HepG2 (cell line): ENCODE data around the gene WNK4. TPM values are rescaled to one million over a fixed set of nuclear protein-coding genes. Genes with fewer than 3 reads are reported as not detected.

Source experiments
- ARID3A ChIP-seq: IDR thresholded peaks from 2 replicates; pipeline ENCODE4 v1.6.1; 2012; ENCODE audit warnings: low read depth, low read length, improper control_type of control experiment
- ARID5B ChIP-seq: IDR thresholded peaks from 2 replicates; pipeline ENCODE4 v1.4.0; 2020; ENCODE audit warnings: mild to moderate bottlenecking, missing genetic modification reagents
- CHD4 ChIP-seq: fragments of 200-600 bp; sonication (generic); IDR thresholded peaks from 2 replicates; pipeline ENCODE4 v1.7.0; 2017; ENCODE audit warnings: mild to moderate bottlenecking, low read length, borderline replicate concordance
- ELF4 ChIP-seq: sonication (generic); formaldehyde crosslinking; IDR thresholded peaks from 2 replicates; pipeline ENCODE4 v1.5.0; 2020; ENCODE audit warnings: missing genetic modification reagents, mild to moderate bottlenecking, moderate library complexity, borderline replicate concordance
- FOXA1 ChIP-seq, 2 experiments: fragments of 450-650 bp in 1 of 2; sonication (generic) in 1 of 2; formaldehyde crosslinking in 1 of 2; IDR thresholded peaks; 2 replicates each; pipeline versions ENCODE4 v1.4.0 to v1.6.1; 2016 to 2020; ENCODE audit warnings: missing genetic modification reagents in 1 of 2
- GTF2F1 ChIP-seq: fragments of 150-350 bp; IDR thresholded peaks from 2 replicates; pipeline ENCODE4 v1.6.1; 2014; ENCODE audit warnings: low read length
- LCORL ChIP-seq, 2 experiments: fragments of 450-650 bp in 1 of 2; sonication (generic) in 1 of 2; formaldehyde crosslinking in 1 of 2; IDR thresholded peaks; 2 replicates each; pipeline versions ENCODE4 v1.5.0 to v1.6.1; 2017 to 2020; ENCODE audit warnings: antibody characterized with exemption in 1 of 2, missing genetic modification reagents in 1 of 2
- MATR3 ChIP-seq: sonication (generic); formaldehyde crosslinking; IDR thresholded peaks from 2 replicates; pipeline ENCODE4 v1.4.0; 2020; ENCODE audit warnings: missing genetic modification reagents
- MYC ChIP-seq: sonication (generic); formaldehyde crosslinking; IDR thresholded peaks from 2 replicates; pipeline ENCODE4 v1.9.0; 2021; ENCODE audit warnings: missing genetic modification reagents, borderline replicate concordance
- NFRKB ChIP-seq: fragments of 450-650 bp; IDR thresholded peaks from 2 replicates; pipeline ENCODE4 v1.6.1; 2017
- PAF1 ChIP-seq: IDR thresholded peaks from 2 replicates; pipeline ENCODE4 v1.6.1; 2016; ENCODE audit warnings: missing genetic modification reagents, missing compliant biosample characterization
- SNAI1 ChIP-seq: sonication (generic); formaldehyde crosslinking; IDR thresholded peaks from 2 replicates; pipeline ENCODE4 v1.5.0; 2020; ENCODE audit warnings: mild to moderate bottlenecking, missing genetic modification reagents, borderline replicate concordance
- SOX6 ChIP-seq, 2 experiments: fragments of 450-650 bp in 1 of 2; sonication (generic) in 1 of 2; formaldehyde crosslinking in 1 of 2; IDR thresholded peaks; 2 replicates each; pipeline versions ENCODE4 v1.4.0 to v1.6.1; 2017 to 2020; ENCODE audit warnings: antibody characterized with exemption in 1 of 2, mild to moderate bottlenecking in 1 of 2, missing genetic modification reagents in 1 of 2
- TFDP1 ChIP-seq: IDR thresholded peaks from 2 replicates; pipeline ENCODE4 v1.6.1; 2016; ENCODE audit warnings: missing compliant biosample characterization, missing genetic modification reagents, borderline replicate concordance
- ZBTB3 ChIP-seq: sonication (generic); formaldehyde crosslinking; IDR thresholded peaks from 2 replicates; pipeline ENCODE4 v1.4.0; 2020; ENCODE audit warnings: low read depth, mild to moderate bottlenecking, moderate library complexity, missing genetic modification reagents, borderline replicate concordance
- ZFP1 ChIP-seq: IDR thresholded peaks from 2 replicates; pipeline ENCODE4 v1.6.1; 2016
- ZNF687 ChIP-seq: sonication (generic); formaldehyde crosslinking; IDR thresholded peaks from 2 replicates; pipeline ENCODE4 v1.5.1; 2020; ENCODE audit warnings: mild to moderate bottlenecking, missing genetic modification reagents, moderate library complexity
- polyA plus RNA-seq, 8 experiments: library from polyadenylated mRNA; depleted of rRNA in 3 of 8; stranded (reverse) in 7 of 8; unstranded in 1 of 8; fragments of >200 nt; fragmentation: Illumina TruSeq in 4 of 8; extraction: Trizol in 4 of 8; gene quantifications; 2 replicates each; pipeline versions ENCODE4 v1.2.1 to v1.2.3, GENCODE V29; 2011 to 2016; ENCODE audit warnings: low read depth in 4 of 8, missing spikeins in 1 of 8, mixed read lengths in 1 of 8; ENCODE audit not compliant: insufficient read depth in 1 of 8
- total RNA-seq, 5 experiments: library from RNA; depleted of rRNA; stranded (reverse); fragments of >200 nt; fragmentation: Illumina TruSeq; extraction: Trizol; gene quantifications; 2 replicates each; pipeline ENCODE4 v1.2.3, GENCODE V29; 2016; ENCODE audit warnings: low read depth in 1 of 5

WNK4 gene
- total and polyA plus RNA-seq, 2 of the 13 experiments (the other 11 are each of a cell fraction or from before 2014, with no cell fraction given), result 2.7 to 13.7 TPM

- TF ChIP-seq ARID3A, result peak; percentile 69; the same call in 1 of the 2 replicates
- peak; percentile 31; the same call in 1 of the 2 replicates for TF ChIP-seq SNAI1
- 0 out of 2 replicates have a peak, but pooled peaks have one; percentile 18 for TF ChIP-seq ZFP1 (CRISPR knock-in tag)
- TF ChIP-seq SOX6 (IDR thresholded peaks at IDR 0.05), result no peak
- peak; percentile 18; the same call in 1 of the 2 replicates for TF ChIP-seq SOX6 (CRISPR knock-in tag; IDR thresholded peaks at IDR 0.05)
- peak; percentile 73 for TF ChIP-seq ARID5B (CRISPR knock-in tag)
- no peak for TF ChIP-seq TFDP1
- no peak for TF ChIP-seq MATR3 (CRISPR knock-in tag)
- no peak for TF ChIP-seq PAF1 (CRISPR knock-in tag)
- peak; percentile 60; the same call in 1 of the 2 replicates for TF ChIP-seq ELF4
- peak; percentile 46; the same call in 1 of the 2 replicates for TF ChIP-seq MYC (CRISPR knock-in tag)
- TF ChIP-seq ZNF687 (CRISPR knock-in tag), result no peak
- no peak for TF ChIP-seq FOXA1 (IDR thresholded peaks at IDR 0.05)
- TF ChIP-seq FOXA1 (CRISPR knock-in tag; IDR thresholded peaks at IDR 0.05), result peak; percentile 61
- TF ChIP-seq CHD4, result peak; percentile 67; the same call in 1 of the 2 replicates
- no peak for TF ChIP-seq LCORL (IDR thresholded peaks at IDR 0.05)
- no peak for TF ChIP-seq LCORL (CRISPR knock-in tag; IDR thresholded peaks at IDR 0.05)
- no peak for TF ChIP-seq NFRKB
- no peak for TF ChIP-seq GTF2F1
- no peak for TF ChIP-seq ZBTB3
Observed at GRCh38 chr17:42832213-42832933, 52.0 kb downstream of the WNK4 start (continued).
